Panc1 (cell line): Measurements from ENCODE around the gene MCTP1. TPM values are rescaled to one million over a fixed set of nuclear protein-coding genes. Genes with fewer than 3 reads are reported as not detected.

Experiments
- ATAC-seq: fragments of 200-7000 bp; cut with Tn5 transposase; 2 replicates; pipeline ENCODE4 v1.9.1; 2020; ENCODE audit warnings: mild to moderate bottlenecking, moderate library complexity
- BruUV-seq: library from RNA; stranded (reverse); fragments of 400-500 nt; replicated peaks from 2 replicates; lab custom pipeline; 2021; lab: Mats Ljungman, UMichigan
- CTCF ChIA-PET: fragments of 300-600 bp; sonication (Branson Sonifier 250); formaldehyde crosslinking; loops from one replicate; lab custom pipeline; 2022; ENCODE audit warnings: antibody characterized with exemption; lab: Charles Lee
- POLR2A ChIA-PET: fragments of 300-600 bp; sonication (Branson Sonifier 250); formaldehyde crosslinking; loops from one replicate; lab custom pipeline; 2022; ENCODE audit warnings: antibody characterized with exemption; lab: Charles Lee
- DNase-seq: peaks from one replicate; pipeline ENCODE4 v3.0.0-alpha.2; 2010; ENCODE audit warnings: low read depth, low spot score
- H3K27ac ChIP-seq: 2 replicates; pipeline ENCODE4 v1.5.1; 2011; ENCODE audit warnings: mild to moderate bottlenecking, low read length, inconsistent platforms
- H3K27me3 ChIP-seq: fragments of 200-500 bp; sonication (Bioruptor generic); 2 replicates; pipeline ENCODE4 v1.6.0; 2014; ENCODE audit warnings: low read length, inconsistent platforms; ENCODE audit not compliant: control insufficient read depth, insufficient read depth
- H3K36me3 ChIP-seq: fragments of 200-500 bp; sonication (Bioruptor generic); 2 replicates; pipeline ENCODE4 v1.5.1; 2014; ENCODE audit warnings: inconsistent platforms, mild to moderate bottlenecking, low read length, moderate library complexity; ENCODE audit not compliant: control insufficient read depth, insufficient read depth
- H3K4me1 ChIP-seq: 2 replicates; pipeline ENCODE4 v1.5.1; 2011; ENCODE audit warnings: inconsistent platforms, mild to moderate bottlenecking, low read length, moderate library complexity; ENCODE audit not compliant: control insufficient read depth, insufficient read depth
- H3K4me3 ChIP-seq, 2 experiments: 2 replicates each; pipeline ENCODE4 v1.5.1; 2011 to 2012; ENCODE audit warnings: low read depth in 2 of 2, low read length in 2 of 2, mild to moderate bottlenecking in 2 of 2, inconsistent platforms in 1 of 2, moderate library complexity in 1 of 2
- H3K9me3 ChIP-seq: fragments of 200-500 bp; sonication (Bioruptor generic); 2 replicates; pipeline ENCODE4 v1.5.1; 2014; ENCODE audit warnings: low read depth, mild to moderate bottlenecking, inconsistent platforms, low read length, moderate library complexity; ENCODE audit not compliant: control insufficient read depth, insufficient read depth
- POLR2AphosphoS5 ChIP-seq: IDR thresholded peaks from 2 replicates; pipeline ENCODE4 v1.6.1; 2012; ENCODE audit warnings: mild to moderate bottlenecking, low read depth, low read length, moderate library complexity
- SIN3A ChIP-seq: IDR thresholded peaks from 2 replicates; pipeline ENCODE4 v1.6.1; 2012; ENCODE audit warnings: low read depth, mild to moderate bottlenecking, low read length, moderate library complexity, borderline replicate concordance; ENCODE audit not compliant: insufficient read depth
- TCF7L2 ChIP-seq: IDR thresholded peaks from 2 replicates; pipeline ENCODE4 v1.6.1; 2011; ENCODE audit warnings: mild to moderate bottlenecking, low read depth, low read length, inconsistent platforms
- in situ Hi-C: cut with HindIII; loops from 2 replicates; pipeline ENCODE4 v1.10.0; 2016; ENCODE audit warnings: low sequenced_read_pairs, low pct_unique_long_range_greater_than_20kb
- intact Hi-C: fragments of 100-400 bp; cut with micrococcal nuclease; formaldehyde crosslinking; loops from one replicate; pipeline ENCODE4 v1.10.0; 2022; ENCODE audit not compliant: unreplicated experiment
- total RNA-seq: library from RNA; stranded (reverse); gene quantifications from one replicate; pipeline ENCODE4 v1.2.1, GENCODE V29; 2021; ENCODE audit not compliant: unreplicated experiment
- TF ChIP-seq, protein P1 (sequence below), 2 experiments: IDR thresholded peaks; 2 replicates each; pipeline ENCODE4 v1.6.1; 2011 to 2012; ENCODE audit warnings: low read depth in 2 of 2, control low read depth in 1 of 2, low read length in 1 of 2, mild to moderate bottlenecking in 1 of 2, moderate library complexity in 1 of 2; ENCODE audit not compliant: insufficient read depth in 1 of 2
- TF ChIP-seq, protein P2 (sequence below): fragments of 450-650 bp; IDR thresholded peaks from 2 replicates; pipeline ENCODE4 v1.5.1; 2017; ENCODE audit warnings: mild to moderate bottlenecking

Gene MCTP1
- total RNA-seq, 1 experiment from 2014 or later: 39.8 TPM

- Histone ChIP-seq H3K4me3 (no peak overlapping the region), H3K9me3 (no peaks in the 10 kb centered on the region), H3K27me3 (no peaks in the 10 kb centered on the region; the same call in 1 of the 2 replicates), H3K27ac (no peak overlapping the region), H3K36me3 (no peaks in the 10 kb centered on the region), H3K4me1 (no peaks in the 10 kb centered on the region)
- TF ChIP-seq TCF7L2 (no peak), SIN3A (no peak), POLR2AphosphoS5 (no peak)
- TF ChIP-seq, protein P1, sequence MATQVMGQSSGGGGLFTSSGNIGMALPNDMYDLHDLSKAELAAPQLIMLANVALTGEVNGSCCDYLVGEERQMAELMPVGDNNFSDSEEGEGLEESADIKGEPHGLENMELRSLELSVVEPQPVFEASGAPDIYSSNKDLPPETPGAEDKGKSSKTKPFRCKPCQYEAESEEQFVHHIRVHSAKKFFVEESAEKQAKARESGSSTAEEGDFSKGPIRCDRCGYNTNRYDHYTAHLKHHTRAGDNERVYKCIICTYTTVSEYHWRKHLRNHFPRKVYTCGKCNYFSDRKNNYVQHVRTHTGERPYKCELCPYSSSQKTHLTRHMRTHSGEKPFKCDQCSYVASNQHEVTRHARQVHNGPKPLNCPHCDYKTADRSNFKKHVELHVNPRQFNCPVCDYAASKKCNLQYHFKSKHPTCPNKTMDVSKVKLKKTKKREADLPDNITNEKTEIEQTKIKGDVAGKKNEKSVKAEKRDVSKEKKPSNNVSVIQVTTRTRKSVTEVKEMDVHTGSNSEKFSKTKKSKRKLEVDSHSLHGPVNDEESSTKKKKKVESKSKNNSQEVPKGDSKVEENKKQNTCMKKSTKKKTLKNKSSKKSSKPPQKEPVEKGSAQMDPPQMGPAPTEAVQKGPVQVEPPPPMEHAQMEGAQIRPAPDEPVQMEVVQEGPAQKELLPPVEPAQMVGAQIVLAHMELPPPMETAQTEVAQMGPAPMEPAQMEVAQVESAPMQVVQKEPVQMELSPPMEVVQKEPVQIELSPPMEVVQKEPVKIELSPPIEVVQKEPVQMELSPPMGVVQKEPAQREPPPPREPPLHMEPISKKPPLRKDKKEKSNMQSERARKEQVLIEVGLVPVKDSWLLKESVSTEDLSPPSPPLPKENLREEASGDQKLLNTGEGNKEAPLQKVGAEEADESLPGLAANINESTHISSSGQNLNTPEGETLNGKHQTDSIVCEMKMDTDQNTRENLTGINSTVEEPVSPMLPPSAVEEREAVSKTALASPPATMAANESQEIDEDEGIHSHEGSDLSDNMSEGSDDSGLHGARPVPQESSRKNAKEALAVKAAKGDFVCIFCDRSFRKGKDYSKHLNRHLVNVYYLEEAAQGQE (IDR thresholded peaks at IDR 0.05; ENCODE audit: insufficient read depth in 1 of 2, low read depth in 2 of 2, low read length in 1 of 2): no peak
- TF ChIP-seq, protein P2, sequence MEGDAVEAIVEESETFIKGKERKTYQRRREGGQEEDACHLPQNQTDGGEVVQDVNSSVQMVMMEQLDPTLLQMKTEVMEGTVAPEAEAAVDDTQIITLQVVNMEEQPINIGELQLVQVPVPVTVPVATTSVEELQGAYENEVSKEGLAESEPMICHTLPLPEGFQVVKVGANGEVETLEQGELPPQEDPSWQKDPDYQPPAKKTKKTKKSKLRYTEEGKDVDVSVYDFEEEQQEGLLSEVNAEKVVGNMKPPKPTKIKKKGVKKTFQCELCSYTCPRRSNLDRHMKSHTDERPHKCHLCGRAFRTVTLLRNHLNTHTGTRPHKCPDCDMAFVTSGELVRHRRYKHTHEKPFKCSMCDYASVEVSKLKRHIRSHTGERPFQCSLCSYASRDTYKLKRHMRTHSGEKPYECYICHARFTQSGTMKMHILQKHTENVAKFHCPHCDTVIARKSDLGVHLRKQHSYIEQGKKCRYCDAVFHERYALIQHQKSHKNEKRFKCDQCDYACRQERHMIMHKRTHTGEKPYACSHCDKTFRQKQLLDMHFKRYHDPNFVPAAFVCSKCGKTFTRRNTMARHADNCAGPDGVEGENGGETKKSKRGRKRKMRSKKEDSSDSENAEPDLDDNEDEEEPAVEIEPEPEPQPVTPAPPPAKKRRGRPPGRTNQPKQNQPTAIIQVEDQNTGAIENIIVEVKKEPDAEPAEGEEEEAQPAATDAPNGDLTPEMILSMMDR: peak; percentile 73
- ATAC-seq (peak; percentile 73), DNase-seq (peak; percentile 48)
- in situ Hi-C loops (no loop called here), intact Hi-C loops (loop anchor here (1.0 kb wide), 1 partner anchor 293 kb away; no protein-coding TSS in a partner anchor)
- CTCF ChIA-PET: interaction anchor here (0.6 kb wide), 1 partner anchor 23 kb away, joined by 7 read pairs; no protein-coding TSS in a partner anchor
- POLR2A ChIA-PET: no interaction called here
- BruUV-seq: no TSS peak
Observed at GRCh38 chr5:95261437-95262175, 23.3 kb downstream of the MCTP1 start.

DNA sequence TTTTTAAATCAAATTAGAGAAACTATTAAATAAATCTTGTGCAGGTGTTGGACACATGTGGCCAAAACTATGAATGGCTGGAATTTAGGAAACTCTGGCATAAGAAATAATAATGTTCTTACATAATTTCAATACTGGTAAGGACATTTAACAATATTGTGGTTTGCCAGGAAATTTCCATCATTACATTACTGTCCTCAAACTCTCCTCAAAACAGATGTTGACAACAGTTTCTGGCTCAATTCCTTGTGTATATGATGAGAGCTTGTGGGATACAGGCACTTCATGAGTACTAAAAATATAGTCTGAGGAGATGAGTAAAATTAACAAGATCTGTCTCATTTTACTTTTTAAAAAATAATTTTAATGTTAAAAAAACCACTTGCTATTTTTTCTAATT, 27.9 kb downstream of the MCTP1 start:
- POLR2A ChIA-PET: no interaction called here
- CTCF ChIA-PET: no interaction called here
- no peak for ATAC-seq

More for the DNA sequence above, 27.9 kb downstream of the MCTP1 start:
- no TSS peak for BruUV-seq
- Histone ChIP-seq H3K4me1 (no peaks in the 10 kb centered on the region), H3K27me3 (peaks cover 3% of the 10 kb centered on the region; the same call in 1 of the 2 replicates), H3K4me3 (no peak overlapping the region), H3K27ac (no peak overlapping the region), H3K36me3 (no peaks in the 10 kb centered on the region; the same call in 1 of the 2 replicates), H3K9me3 (no peaks in the 10 kb centered on the region)
- intact Hi-C loops (no loop called here), in situ Hi-C loops (no loop called here)
- no peak for DNase-seq
- TF ChIP-seq SIN3A: no peak
- TF ChIP-seq, protein P1 (IDR thresholded peaks at IDR 0.05; ENCODE audit: insufficient read depth in 1 of 2, low read depth in 2 of 2, low read length in 1 of 2): no peak
- no peak for TF ChIP-seq POLR2AphosphoS5
- TF ChIP-seq, protein P2: no peak
- TF ChIP-seq TCF7L2: no peak
